ENCODE measurements around the gene HABP4.

DNA sequence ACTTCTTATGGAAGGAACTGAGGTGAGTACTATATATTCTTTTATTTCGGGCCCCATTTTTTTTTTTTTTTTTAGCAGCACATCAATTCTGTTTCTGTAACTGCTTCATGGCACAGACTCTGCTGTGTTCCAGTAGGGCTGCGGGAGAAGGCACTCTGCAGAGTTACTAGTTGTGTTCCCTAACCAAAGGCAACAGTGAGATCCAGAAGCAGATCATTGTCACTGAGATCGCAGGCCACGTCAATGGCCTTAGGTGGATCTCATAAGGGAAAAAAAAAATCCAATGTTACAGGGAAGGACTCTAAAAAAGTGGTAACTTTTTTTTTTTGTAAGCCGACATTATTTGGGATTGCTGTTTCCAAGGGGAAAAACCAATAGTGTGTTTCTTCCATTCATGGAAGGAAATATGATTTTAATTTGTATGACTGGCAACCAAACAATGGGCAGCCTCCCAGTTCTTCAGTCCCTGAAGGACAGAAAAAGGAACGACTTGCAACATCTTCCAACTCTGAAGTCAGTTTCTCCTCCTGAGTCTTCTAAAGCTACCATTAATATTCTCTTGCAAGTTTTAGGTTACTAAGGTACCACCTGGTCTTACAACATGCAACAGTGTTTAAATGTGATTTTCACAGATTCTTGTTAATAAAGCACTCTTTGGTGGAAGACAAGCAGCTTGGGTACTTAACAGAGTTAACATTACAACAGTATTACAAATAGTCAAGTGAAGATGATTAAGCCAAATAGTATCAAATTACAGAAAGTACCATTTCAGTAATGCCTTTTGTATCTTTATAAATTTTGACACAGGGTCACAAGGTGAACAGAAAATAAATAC is 52.8 kb downstream of the HABP4 start:
- TF ChIP-seq POLR2AphosphoS5 (IDR thresholded peaks at IDR 0.05; ENCODE audit: low read depth, low read length) (no peak), FOXP2 (optimal IDR thresholded peaks at IDR 0.05; ENCODE audit: borderline replicate concordance, extremely low read depth, extremely low read length, insufficient read depth) (no peak), SIN3A (IDR thresholded peaks at IDR 0.05; ENCODE audit: borderline replicate concordance, insufficient read depth, low read length) (no peak)
- TF ChIP-seq, protein P1, sequence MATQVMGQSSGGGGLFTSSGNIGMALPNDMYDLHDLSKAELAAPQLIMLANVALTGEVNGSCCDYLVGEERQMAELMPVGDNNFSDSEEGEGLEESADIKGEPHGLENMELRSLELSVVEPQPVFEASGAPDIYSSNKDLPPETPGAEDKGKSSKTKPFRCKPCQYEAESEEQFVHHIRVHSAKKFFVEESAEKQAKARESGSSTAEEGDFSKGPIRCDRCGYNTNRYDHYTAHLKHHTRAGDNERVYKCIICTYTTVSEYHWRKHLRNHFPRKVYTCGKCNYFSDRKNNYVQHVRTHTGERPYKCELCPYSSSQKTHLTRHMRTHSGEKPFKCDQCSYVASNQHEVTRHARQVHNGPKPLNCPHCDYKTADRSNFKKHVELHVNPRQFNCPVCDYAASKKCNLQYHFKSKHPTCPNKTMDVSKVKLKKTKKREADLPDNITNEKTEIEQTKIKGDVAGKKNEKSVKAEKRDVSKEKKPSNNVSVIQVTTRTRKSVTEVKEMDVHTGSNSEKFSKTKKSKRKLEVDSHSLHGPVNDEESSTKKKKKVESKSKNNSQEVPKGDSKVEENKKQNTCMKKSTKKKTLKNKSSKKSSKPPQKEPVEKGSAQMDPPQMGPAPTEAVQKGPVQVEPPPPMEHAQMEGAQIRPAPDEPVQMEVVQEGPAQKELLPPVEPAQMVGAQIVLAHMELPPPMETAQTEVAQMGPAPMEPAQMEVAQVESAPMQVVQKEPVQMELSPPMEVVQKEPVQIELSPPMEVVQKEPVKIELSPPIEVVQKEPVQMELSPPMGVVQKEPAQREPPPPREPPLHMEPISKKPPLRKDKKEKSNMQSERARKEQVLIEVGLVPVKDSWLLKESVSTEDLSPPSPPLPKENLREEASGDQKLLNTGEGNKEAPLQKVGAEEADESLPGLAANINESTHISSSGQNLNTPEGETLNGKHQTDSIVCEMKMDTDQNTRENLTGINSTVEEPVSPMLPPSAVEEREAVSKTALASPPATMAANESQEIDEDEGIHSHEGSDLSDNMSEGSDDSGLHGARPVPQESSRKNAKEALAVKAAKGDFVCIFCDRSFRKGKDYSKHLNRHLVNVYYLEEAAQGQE (IDR thresholded peaks at IDR 0.05; ENCODE audit: insufficient read depth in 1 of 2, low read depth in 2 of 2, low read length in 2 of 2) = no peak

Measured in PFSK-1 (cell line).